ENCODE measurements around the gene EFNB2.
A peak's percentile ranks its signal among the peaks of the same experiment; 100 is the strongest.

EFNB2 gene

GRCh38 chr13:106548064-106548696, 12.7 kb upstream of the EFNB2 start:
- DNase-seq = no peak

- DNase-seq = no peak
Observed at GRCh38 chr13:106541826-106542225, 6.4 kb upstream of the EFNB2 start.

GRCh38 chr13:106540613-106541012, 5.2 kb upstream of the EFNB2 start:
- no peak for DNase-seq

GRCh38 chr13:106537521-106537920, 2.1 kb upstream of the EFNB2 start:
- no peak for DNase-seq

- peak; percentile 94 for DNase-seq
Observed at GRCh38 chr13:106536244-106537034, 977 bp upstream of the EFNB2 start.

GRCh38 chr13:106534639-106535551, 567 bp downstream of the EFNB2 start:
- peak; percentile 59 for DNase-seq

- peak; percentile 59 for DNase-seq
Observed at GRCh38 chr13:106533943-106534638, 1.4 kb downstream of the EFNB2 start.

GRCh38 chr13:106533101-106533942, 2.1 kb downstream of the EFNB2 start:
- peak; percentile 91 for DNase-seq

GRCh38 chr13:106532111-106532929, 3.1 kb downstream of the EFNB2 start:
- DNase-seq = peak; percentile 42

- DNase-seq = no peak
Observed at GRCh38 chr13:106530980-106531481, 4.4 kb downstream of the EFNB2 start.

- no peak for DNase-seq
Observed at GRCh38 chr13:106530171-106530851, 5.2 kb downstream of the EFNB2 start.

GRCh38 chr13:106529415-106530170, 5.9 kb downstream of the EFNB2 start:
- no peak for DNase-seq

GRCh38 chr13:106528718-106529414, 6.6 kb downstream of the EFNB2 start:
- DNase-seq = no peak

GRCh38 chr13:106527826-106528225, 7.6 kb downstream of the EFNB2 start:
- no peak for DNase-seq

GRCh38 chr13:106527445-106527801, 8.0 kb downstream of the EFNB2 start:
- DNase-seq = no peak

GRCh38 chr13:106526738-106527444, 8.6 kb downstream of the EFNB2 start:
- no peak for DNase-seq

GRCh38 chr13:106525865-106526264, 9.6 kb downstream of the EFNB2 start:
- DNase-seq = no peak

- no peak for DNase-seq
Observed at GRCh38 chr13:106524108-106524507, 11.4 kb downstream of the EFNB2 start.
